Skeletal muscle tissue (tissue), 4 donors: Measurements from ENCODE around the gene ALOX12. TPM values are rescaled to one million over a fixed set of nuclear protein-coding genes. Genes with fewer than 3 reads are reported as not detected.

Source experiments
- H3K27ac ChIP-seq: one replicate; pipeline ENCODE4 v1.7.0; 2013; ENCODE audit warnings: mild to moderate bottlenecking, low read depth, low read length, inconsistent platforms
- H3K27me3 ChIP-seq, 3 donors: one replicate each; pipeline ENCODE4 v1.7.0; 2013; ENCODE audit warnings: low read length in 3 of 3; ENCODE audit not compliant: control insufficient read depth in 3 of 3, insufficient read depth in 3 of 3
- H3K36me3 ChIP-seq, 3 donors: one replicate each; pipeline ENCODE4 v1.7.0; 2013; ENCODE audit warnings: low read length in 3 of 3; ENCODE audit not compliant: control insufficient read depth in 3 of 3, insufficient read depth in 3 of 3
- H3K4me1 ChIP-seq, 3 donors: one replicate each; pipeline ENCODE4 v1.7.0; 2013; ENCODE audit warnings: low read length in 3 of 3, mild to moderate bottlenecking in 3 of 3; ENCODE audit not compliant: control insufficient read depth in 3 of 3, insufficient read depth in 3 of 3
- H3K4me3 ChIP-seq, 3 donors: one replicate each; pipeline ENCODE4 v1.7.0; 2013; ENCODE audit warnings: low read length in 3 of 3
- H3K9ac ChIP-seq, 3 donors: one replicate each; pipeline ENCODE4 v1.7.0; 2013; ENCODE audit warnings: low read length in 3 of 3, mild to moderate bottlenecking in 3 of 3, moderate library complexity in 2 of 3, low read depth in 1 of 3
- H3K9me3 ChIP-seq, 3 donors: one replicate each; pipeline ENCODE4 v1.7.0; 2013; ENCODE audit warnings: low read length in 3 of 3; ENCODE audit not compliant: control insufficient read depth in 3 of 3
- total RNA-seq: library from RNA; depleted of rRNA; stranded (reverse); fragments of >200 nt; gene quantifications from one replicate; pipeline ENCODE4 v1.2.3, GENCODE V29; 2014
- donor health status: Osteomylitis.

ALOX12 gene
- total RNA-seq, 1 donor from 2014 or later = not detected

DNA sequence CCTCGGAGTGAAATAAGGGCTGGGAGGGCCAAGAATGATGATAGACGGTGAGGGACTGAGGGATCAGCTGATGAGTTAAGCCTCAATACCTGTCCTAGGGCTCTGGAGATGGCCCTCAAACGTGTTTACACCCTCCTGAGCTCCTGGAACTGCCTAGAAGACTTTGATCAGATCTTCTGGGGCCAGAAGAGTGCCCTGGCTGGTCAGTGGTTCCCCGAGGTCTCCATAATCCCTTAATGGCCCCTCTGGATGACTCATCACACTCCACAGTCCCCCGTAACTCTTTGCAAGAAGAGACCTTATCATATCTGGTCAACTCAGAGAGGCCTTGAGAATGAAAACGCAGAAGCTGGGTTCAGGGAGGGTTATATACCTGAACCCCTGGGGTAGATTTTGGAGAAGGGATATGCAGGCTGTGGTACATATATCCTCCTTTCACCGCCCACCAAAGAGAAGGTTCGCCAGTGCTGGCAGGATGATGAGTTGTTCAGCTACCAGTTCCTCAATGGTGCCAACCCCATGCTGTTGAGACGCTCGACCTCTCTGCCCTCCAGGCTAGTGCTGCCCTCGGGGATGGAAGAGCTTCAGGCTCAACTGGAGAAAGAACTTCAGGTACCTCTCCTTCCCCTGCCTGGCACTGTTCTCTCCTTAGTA, 3.1 kb downstream of the ALOX12 start:
- H3K9ac ChIP-seq = no peak overlapping the region
- peaks cover 0 to 8% (median 3%) of the 10 kb centered on the region in 3 donors for H3K27me3 ChIP-seq
- no peak overlapping the region for H3K27ac ChIP-seq
- H3K4me3 ChIP-seq = no peak overlapping the region
- H3K4me1 ChIP-seq = peaks cover 0 to 3% (median 0%) of the 10 kb centered on the region in 3 donors
- H3K36me3 ChIP-seq = peaks cover 29 to 42% (median 33%) of the 10 kb centered on the region in 3 donors
- no peaks in the 10 kb centered on the region for H3K9me3 ChIP-seq

GRCh38 chr17:7001318-7001961, 5.6 kb downstream of the ALOX12 start:
- no peaks in the 10 kb centered on the region for H3K9me3 ChIP-seq
- no peak overlapping the region for H3K4me3 ChIP-seq
- no peaks in the 10 kb centered on the region for H3K4me1 ChIP-seq
- H3K9ac ChIP-seq = no peak overlapping the region
- H3K27ac ChIP-seq = no peak overlapping the region
- peaks cover 30 to 45% (median 33%) of the 10 kb centered on the region in 3 donors for H3K36me3 ChIP-seq
- peaks cover 0 to 4% (median 0%) of the 10 kb centered on the region in 3 donors for H3K27me3 ChIP-seq

GRCh38 chr17:7002288-7003047, 6.6 kb downstream of the ALOX12 start:
- no peaks in the 10 kb centered on the region for H3K27me3 ChIP-seq
- H3K9ac ChIP-seq = no peak overlapping the region
- H3K27ac ChIP-seq = no peak overlapping the region
- no peaks in the 10 kb centered on the region for H3K4me1 ChIP-seq
- no peaks in the 10 kb centered on the region for H3K9me3 ChIP-seq
- no peak overlapping the region for H3K4me3 ChIP-seq
- H3K36me3 ChIP-seq = peaks cover 32 to 51% (median 33%) of the 10 kb centered on the region in 3 donors

GRCh38 chr17:7003745-7004144, 7.9 kb downstream of the ALOX12 start:
- no peaks in the 10 kb centered on the region for H3K27me3 ChIP-seq
- H3K9ac ChIP-seq = no peak overlapping the region
- H3K27ac ChIP-seq = no peak overlapping the region
- peaks cover 32 to 49% (median 33%) of the 10 kb centered on the region in 3 donors for H3K36me3 ChIP-seq
- H3K4me1 ChIP-seq = no peaks in the 10 kb centered on the region
- H3K4me3 ChIP-seq = no peak overlapping the region
- H3K9me3 ChIP-seq = no peaks in the 10 kb centered on the region

DNA sequence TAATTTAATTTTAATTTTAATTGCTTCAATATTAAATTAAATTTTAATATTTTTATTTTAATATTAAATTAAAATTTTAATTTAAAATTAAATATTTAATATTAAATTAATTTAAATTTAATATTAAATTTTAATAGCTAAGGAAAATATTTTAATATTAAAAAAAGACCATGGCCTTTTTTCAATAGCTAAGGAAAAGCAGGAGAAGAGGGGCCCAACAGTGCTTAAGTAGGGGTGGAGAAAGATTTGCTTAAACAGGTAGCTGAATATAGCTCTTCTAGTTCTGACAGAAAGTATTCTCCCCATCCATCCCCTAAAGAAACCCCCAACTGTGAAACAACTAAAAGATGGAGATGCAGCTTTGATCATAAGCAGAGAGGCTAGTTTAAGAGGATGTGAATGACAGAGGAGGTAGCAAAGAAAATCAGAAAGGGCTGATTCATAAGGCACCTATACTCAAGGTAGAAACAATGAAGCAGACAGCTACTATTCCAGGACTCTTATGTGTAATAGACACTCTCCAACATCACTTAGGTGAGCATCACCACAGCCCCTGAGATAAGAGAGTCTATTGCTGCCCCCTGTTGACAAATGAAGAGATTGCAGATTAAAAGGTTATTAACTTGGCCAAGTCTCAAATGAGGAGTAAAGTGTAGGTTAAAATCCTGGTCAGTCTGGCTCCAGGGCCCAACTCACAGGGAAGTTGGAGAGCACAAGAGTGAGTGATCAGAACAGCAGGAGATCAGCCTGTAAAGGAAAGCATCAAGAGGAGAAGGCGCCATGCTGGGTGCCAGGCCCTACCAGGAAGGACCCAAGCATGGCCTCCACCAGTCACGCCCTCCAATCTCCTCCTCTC, 8.8 kb downstream of the ALOX12 start:
- Histone ChIP-seq H3K9me3 (no peaks in the 10 kb centered on the region), H3K36me3 (peaks cover 29 to 41% (median 34%) of the 10 kb centered on the region in 3 donors), H3K4me3 (no peak overlapping the region), H3K27ac (no peak overlapping the region), H3K9ac (no peak overlapping the region), H3K4me1 (peaks cover 0 to under 1% (median 0%) of the 10 kb centered on the region in 3 donors), H3K27me3 (no peaks in the 10 kb centered on the region)

- no peak overlapping the region for H3K9ac ChIP-seq
- H3K27me3 ChIP-seq = no peaks in the 10 kb centered on the region
- H3K27ac ChIP-seq = no peak overlapping the region
- H3K9me3 ChIP-seq = no peaks in the 10 kb centered on the region
- no peak overlapping the region for H3K4me3 ChIP-seq
- H3K36me3 ChIP-seq = peaks cover 24 to 33% (median 30%) of the 10 kb centered on the region in 3 donors
- H3K4me1 ChIP-seq = peaks cover 8 to 11% (median 10%) of the 10 kb centered on the region in 3 donors
Observed at GRCh38 chr17:7005716-7006115, 9.9 kb downstream of the ALOX12 start.

GRCh38 chr17:7007143-7007542, 11.3 kb downstream of the ALOX12 start:
- Histone ChIP-seq H3K9me3 (no peaks in the 10 kb centered on the region), H3K27ac (no peak overlapping the region), H3K36me3 (peaks cover 13 to 20% (median 16%) of the 10 kb centered on the region in 3 donors), H3K4me1 (peaks cover 15 to 23% (median 20%) of the 10 kb centered on the region in 3 donors), H3K9ac (no peak overlapping the region), H3K4me3 (no peak overlapping the region), H3K27me3 (no peaks in the 10 kb centered on the region)

- H3K27ac ChIP-seq = no peak overlapping the region
- no peaks in the 10 kb centered on the region for H3K9me3 ChIP-seq
- H3K4me1 ChIP-seq = peaks cover 29 to 41% (median 37%) of the 10 kb centered on the region in 3 donors
- no peak overlapping the region for H3K9ac ChIP-seq
- H3K27me3 ChIP-seq = no peaks in the 10 kb centered on the region
- peaks cover 7 to 10% (median 9%) of the 10 kb centered on the region in 3 donors for H3K36me3 ChIP-seq
- peak overlapping the region in 2 of 3 donors; percentile 10 to 99 for H3K4me3 ChIP-seq
Observed at GRCh38 chr17:7010523-7010922, 14.7 kb downstream of the ALOX12 start.

DNA sequence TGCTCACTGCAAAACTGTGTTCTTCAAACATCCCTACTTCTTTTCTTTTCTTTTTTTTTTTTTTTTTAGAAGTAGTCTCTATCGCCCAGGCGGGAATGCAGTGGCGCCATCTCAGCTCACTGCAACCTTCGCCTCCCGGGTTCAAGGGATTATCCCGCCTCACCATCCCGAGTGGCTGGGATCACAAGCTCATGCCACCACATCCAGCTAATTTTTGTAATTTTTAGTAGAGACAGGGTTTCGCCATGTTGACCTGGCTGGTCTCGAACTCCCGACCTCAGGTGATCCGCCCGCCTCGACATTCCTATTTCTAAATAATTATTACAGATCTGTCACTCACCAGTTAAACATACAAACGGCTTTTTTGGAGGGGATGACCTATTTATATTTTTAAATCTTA, 15.6 kb downstream of the ALOX12 start:
- Histone ChIP-seq H3K9ac (peak overlapping the region; percentile 97 to 98 (median 97)), H3K27me3 (no peaks in the 10 kb centered on the region), H3K9me3 (no peaks in the 10 kb centered on the region), H3K4me3 (peak overlapping the region; percentile 97 to 99 (median 99)), H3K4me1 (peaks cover 37 to 50% (median 45%) of the 10 kb centered on the region in 3 donors), H3K36me3 (peaks cover 6 to 11% (median 8%) of the 10 kb centered on the region in 3 donors), H3K27ac (no peak overlapping the region)
